ENCODE data around the gene ZNF469.

ZNF469 gene, protein sequence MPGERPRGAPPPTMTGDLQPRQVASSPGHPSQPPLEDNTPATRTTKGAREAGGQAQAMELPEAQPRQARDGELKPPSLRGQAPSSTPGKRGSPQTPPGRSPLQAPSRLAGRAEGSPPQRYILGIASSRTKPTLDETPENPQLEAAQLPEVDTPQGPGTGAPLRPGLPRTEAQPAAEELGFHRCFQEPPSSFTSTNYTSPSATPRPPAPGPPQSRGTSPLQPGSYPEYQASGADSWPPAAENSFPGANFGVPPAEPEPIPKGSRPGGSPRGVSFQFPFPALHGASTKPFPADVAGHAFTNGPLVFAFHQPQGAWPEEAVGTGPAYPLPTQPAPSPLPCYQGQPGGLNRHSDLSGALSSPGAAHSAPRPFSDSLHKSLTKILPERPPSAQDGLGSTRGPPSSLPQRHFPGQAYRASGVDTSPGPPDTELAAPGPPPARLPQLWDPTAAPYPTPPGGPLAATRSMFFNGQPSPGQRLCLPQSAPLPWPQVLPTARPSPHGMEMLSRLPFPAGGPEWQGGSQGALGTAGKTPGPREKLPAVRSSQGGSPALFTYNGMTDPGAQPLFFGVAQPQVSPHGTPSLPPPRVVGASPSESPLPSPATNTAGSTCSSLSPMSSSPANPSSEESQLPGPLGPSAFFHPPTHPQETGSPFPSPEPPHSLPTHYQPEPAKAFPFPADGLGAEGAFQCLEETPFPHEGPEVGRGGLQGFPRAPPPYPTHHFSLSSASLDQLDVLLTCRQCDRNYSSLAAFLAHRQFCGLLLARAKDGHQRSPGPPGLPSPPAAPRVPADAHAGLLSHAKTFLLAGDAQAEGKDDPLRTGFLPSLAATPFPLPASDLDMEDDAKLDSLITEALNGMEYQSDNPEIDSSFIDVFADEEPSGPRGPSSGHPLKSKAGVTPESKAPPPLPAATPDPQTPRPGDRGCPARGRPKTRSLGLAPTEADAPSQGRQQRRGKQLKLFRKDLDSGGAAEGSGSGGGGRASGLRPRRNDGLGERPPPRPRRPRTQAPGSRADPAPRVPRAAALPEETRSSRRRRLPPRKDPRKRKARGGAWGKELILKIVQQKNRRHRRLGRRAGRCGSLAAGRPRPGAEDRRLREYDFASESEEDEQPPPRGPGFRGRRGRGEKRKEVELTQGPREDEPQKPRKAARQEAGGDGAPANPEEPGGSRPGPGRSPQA (N-terminal part only)

DNA sequence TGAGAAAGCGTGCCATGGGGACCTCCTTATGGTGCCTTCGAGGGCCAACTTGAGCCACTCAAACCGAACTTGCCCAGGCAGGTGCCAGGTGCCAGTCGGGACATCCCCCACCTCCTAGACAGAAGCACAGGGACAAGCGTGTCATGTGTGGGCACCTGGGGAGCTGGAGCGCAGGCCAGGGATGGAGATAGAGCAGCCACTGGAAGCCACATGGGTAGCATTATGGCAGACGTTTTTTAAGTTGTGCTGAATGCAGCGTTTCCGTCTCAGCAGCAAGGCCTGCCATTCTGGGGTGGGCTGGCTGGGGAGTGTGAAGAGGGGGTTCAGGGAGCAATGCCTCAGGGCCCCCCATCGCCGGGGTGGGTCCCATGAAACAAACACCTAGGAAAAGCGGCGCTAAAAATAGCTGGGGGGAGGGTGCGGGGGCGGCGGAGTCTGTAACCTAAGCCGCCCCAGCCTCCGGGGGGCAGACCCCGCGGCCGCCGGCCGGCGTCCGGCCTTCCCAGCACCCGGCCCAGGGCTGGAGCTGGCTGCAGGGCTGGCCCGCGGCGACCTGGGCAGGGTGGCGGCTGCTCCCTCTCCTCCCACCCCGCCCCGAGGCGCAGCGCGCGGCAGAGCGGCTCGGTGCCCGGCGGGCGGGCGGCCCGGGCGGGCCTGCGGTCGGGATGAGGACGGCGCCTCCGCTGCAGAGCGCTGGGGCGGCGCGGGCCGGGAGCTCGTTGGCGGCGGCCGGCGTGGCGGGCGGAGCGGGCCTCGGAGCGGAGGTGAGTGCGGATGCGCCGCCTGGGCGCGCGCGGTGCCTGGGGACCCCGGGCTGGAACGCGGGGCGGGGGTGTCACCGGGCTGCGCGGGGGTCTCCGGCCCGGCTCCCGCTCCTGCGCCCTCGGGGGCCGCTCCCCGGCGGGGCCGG, at the start of gene ZNF469:
Gene ZNF469 (plus strand): TSS at position 469 of the 910 bp plus-strand sequence. CDS start 44,512 bp downstream, outside the sequence.
- no peak for DNase-seq

DNA sequence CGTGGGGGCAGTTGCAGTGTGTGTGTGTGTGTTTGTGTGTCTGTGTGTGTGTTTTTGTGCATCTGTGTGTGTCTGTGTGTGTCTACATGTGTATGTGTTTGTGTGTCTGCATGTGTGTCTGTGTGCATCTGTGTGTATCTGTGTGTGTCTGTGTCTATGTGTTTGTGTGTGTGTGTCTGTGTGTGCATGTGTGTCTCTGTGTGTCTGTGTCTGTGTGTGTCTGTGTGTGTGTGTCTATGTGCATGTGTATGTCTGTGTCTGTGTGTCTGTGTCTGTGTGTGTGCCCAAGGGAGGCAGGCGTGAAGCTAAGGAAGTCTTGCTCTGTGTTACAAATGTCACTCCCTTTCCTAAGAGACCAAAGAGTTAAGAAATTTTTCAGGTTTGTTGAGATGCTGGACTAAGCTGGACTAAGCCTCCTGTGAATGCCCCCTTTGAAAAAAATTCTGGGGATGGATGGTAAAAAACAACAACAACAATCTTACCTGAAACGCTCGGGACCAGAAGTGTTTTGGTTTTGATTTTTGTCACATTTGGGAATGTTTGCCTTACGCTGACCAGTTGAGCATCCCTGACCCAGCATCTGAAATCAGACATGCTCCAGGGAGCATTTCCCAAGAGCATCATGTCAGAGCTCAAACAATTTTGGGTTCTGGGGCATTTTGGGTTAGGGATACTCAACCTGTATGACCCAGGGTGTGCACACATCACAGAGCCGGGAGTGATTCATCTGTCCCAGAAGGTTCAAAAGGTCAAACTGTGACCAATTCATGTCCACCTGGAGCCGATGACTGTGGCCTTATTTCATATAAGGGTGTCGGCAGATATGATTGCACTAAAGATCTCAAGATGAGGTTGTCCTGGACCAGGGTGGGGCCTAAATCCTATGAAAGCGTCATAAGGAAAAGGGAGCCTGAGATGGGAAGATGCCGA, 48.6 kb upstream of the ZNF469 start:
- no peak for DNase-seq

DNA sequence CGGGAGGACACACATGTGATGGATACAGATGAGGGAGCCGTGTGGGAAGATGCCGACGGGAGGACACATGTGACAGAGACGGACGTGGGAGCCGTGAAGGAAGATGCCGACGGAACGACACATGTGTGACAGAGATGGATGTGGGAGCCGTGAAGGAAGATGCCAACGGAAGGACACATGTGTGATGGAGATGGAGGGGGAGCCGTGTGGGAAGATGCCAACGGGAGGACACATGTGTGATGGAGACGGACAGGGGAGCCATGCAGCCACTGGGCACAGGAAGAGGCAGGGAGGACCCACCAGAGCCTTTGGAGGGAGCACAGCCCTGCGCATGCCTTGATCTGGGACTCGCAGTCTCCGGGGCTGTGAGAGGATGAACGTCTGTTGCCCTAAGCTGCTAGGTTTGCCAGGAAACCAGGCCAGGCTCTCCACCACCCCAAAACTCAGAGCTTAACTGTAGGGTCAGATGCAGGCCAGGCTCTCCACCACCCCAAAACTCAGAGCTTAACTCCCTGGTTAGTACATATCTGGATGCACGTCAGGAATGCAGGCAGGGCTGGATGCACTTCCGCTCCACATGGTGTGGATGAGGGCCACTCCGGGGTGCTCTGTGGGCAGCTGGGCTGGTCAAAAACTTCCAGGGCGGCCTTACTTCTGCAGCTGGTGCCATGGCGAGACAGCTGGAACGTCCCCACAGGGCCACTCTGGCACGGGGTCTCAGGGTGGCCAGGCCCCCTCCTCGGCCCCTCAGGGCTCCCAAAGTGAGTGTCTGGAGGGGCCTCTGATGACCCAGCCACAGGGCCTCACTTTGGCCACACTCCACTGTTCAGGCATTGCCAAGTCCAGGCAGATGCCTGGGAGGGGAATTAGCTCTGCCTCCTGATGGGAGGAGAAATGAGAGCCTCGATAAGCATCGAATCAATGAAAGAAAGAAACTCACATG, 47.7 kb upstream of the ZNF469 start:
- no peak for DNase-seq

DNA sequence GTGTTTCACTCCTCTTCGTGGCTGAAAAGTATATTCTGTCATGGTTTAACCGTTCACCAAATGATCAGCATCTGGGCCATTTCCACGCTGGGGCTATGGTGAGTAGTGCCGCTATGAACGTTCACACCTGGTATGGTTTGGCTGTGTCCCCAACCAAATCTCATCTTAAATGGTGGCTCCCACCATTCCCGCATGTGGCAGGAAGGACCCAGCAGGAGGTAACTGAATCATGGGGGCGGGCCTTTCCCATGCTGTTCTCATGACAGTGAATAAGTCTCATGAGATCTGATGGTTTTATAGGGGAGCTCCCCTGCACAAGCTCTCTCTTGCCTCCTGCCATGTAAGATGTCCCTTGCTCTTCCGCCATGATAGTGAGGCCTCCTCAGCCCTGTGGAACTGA, 45.7 kb upstream of the ZNF469 start:
- DNase-seq, result no peak

DNA sequence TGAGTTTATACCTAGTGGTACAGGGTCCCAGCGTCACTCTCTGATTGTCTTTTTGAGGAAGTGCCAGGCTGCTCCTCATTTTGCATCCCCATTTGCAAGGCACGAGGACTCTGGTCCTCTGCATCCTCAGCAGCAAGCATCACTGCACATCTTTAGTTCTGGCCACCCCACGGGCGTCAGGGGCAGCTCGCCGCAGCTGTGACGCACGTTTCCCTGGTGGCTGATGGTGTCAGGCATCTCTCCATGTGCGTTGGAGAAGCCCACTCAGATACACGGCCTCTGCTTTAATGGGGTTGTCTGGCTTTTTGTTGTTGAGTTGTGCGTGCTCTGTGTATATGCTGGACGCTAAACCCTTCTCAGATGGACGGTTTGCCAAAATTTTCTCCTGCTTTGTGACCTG, 45.2 kb upstream of the ZNF469 start:
- DNase-seq, result no peak

DNA sequence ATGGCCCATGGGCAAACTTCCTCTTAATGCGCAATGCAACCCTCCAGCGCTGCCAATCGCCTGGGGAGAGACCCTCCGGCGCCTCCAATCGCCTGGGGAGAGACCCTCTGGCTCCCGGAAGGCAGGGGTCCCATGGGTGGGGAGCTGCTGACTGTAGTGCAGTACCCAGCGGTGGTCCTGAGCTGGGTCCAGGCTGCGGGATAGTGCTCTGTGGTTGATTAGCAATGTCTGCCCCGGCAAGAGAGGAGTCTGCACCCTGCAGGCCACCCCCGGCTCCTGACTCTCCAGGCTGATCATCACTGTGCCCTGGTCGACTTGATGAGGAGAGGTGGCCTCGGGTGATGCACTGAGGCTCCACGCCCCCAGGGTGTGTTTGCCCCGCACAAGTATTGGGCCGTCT, 44.6 kb upstream of the ZNF469 start:
- no peak for DNase-seq

DNA sequence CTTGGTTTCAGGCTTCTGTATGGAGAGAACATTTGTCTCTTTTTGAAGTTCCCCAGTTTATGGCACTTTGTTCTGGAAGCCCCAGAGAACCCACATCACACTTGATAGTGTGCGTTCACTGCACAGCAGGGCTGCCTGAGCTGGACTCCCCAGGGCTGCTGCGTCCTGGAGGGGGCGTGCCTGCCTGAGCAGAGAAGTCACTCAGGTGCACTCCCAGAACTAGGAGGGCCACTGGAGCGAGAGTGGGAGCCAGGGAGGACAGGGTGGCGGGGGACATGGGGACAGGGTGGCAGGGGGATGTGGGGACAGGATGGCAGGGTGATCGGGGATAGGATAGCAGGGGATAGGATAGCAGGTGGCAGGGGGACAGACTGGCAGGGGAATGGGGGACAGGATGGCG, 43.9 kb upstream of the ZNF469 start:
- DNase-seq, result no peak

DNA sequence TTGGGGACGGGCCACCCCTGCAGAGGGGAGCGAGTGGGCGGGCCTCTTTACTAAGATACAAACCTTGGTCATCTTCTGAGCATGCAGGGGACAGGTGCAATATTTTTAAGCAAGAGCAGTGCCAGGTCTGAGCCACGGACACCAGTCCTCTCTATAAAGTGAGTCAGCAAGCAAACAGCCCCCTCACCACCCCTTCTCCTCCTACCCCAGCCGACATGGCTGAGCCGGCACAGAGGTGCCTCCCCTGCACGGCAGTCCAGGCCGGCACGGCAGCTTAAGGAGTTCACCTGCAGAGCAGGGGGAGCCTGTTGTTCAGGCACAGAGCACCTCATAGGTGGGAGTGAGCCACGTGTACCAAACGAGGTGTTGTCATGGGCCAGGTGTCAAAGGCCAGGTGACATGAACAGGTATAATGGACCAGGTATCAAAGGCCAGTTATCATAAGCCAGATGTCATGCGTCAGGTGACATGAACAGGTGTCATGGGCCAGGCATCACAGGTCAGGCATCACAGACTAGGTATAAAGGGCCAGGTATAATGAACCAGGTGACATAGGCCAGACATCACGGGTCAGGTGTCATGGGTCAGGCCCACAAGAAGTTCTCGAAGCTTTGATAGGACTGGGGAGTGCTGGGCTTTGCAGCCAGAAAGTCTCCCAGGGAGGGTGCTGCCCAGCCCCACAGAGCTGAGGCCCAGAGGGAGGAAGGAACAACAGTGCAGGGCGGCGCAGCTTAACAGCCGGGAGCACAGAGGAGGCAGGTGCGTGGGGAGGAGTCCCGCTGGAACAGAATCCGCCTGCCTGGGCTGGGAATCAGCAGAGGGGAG, 42.6 kb upstream of the ZNF469 start:
- no peak for DNase-seq

DNA sequence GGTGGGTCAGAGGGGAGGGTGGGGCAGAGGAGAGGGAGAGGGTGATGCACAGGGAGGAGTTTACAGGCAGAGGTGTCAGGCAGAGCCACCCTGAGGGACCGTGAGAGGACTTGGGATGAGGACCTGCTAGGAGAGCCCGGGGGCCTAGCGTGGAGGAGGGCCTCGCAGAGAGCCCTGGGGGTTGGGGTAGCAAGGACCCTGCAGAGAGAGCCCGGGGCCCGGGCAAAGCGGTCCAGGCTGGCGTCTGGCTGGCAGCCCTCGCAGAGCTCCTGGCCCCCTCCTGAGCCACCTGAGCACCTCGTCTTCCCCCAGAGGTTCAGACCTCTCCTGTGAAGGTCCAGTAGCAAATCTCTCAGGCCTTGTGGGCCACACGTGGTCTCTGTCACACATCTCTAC, 42.0 kb upstream of the ZNF469 start:
- no peak for DNase-seq

DNA sequence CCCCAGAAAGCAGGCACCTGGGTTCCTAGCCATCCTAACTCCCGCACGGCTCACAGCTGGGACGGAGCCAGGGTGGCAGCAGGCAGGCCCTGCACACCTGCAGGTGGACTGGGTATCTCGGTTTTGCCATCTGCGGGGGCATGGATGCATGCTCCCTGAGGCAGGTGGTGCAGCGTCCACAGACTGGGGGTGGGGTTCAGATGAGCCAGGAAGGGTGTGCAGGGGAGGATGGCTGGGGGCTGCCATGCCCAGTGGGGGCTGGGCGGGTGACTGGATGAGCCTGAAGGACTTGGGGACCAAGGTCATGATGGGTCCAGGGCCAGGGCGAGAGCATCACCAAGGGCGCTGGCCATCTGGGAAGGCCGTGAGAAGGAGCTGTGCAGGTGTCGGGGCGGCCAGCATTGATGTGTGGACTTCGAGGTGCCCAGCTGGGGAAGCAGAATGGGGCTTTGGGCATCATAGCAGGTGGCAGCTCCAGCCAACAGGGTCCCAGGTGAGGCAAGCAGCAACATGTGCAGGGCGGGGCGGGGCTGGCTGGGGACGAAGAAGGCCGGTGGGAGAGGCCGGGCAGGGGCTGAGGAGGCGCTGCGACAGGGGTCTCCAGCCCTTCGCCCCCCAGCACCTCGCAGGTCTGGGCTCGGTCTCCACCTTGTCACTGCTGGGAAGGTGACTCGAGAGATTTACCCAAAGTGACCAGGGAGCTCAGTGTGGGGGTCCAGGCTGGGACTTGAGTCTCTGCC, 41.0 kb upstream of the ZNF469 start:
- DNase-seq, result no peak

DNA sequence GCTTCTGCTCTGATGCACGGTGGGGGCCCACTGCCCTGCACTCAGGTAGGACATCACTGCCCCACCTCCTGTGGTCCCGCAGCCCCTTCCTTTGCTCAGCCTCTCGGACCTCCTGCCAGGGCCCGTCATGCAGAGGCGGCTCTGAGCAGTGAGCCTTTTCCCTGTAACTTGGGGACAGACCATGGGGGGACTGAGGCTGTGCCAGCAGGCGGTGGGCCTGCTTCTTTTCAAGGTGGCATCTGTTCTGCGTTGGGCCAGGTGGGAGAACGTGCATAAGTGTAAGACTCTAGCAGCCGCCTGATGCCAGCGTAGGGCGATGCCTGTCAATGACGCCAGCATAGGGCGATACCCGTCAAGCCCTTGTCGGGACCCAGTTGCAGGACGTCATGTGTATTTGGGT, 40.3 kb upstream of the ZNF469 start:
- DNase-seq, result no peak

DNA sequence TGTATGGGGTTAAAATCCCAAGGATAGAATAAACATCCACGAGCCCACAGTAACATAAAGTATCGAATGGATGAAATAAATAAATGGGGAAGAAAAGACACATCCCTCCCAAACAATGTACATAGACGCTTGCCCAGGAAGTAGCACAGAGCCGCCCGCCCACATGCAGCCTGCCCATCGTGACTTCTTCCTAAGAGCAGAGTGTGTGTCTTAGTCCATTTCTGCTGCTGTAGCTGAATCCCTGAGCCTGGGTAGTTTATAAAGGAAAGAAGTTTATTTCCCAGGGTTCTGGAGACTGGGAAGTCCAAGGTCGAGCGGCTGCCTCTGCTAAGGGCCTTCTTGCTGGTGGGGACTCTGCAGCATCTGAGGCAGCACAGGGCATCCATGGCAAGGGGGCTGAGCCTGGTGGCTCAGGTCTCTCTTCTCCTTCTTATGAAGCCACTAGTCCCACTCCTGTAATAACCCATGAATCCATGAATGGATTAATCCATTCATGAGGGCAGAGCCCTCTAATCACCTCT, 39.4 kb upstream of the ZNF469 start:
- no peak for DNase-seq

DNA sequence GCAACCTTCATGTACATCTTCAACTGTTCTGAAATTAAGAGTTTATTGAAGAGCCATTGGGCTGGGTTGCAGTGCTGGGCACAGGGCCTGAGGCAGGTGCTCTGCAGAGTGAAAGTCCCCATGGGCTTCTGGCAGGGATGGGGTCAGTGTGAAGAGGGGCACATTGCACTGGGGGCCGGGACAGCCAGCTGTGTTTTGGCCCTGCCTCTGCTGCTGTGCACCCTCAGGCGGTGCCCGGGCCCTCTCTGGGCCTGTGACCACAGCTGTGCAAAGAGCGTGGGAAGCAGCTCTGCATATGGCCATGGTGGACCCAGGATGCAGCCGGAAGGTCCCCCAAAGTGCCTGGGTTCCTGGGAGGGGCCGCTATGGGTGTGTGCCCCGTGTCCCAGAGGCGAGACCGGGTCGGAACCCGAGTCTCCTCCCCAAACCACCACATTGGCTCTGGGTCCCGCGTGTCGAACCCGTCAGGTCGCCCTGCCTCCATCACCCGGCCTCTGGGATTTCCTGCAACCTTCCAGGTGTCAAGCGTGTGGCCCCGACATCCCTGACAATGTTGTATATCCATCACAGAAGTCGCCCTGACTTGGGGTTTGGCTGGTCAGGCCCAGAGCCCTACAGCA, 38.2 kb upstream of the ZNF469 start:
- DNase-seq, result no peak

DNA sequence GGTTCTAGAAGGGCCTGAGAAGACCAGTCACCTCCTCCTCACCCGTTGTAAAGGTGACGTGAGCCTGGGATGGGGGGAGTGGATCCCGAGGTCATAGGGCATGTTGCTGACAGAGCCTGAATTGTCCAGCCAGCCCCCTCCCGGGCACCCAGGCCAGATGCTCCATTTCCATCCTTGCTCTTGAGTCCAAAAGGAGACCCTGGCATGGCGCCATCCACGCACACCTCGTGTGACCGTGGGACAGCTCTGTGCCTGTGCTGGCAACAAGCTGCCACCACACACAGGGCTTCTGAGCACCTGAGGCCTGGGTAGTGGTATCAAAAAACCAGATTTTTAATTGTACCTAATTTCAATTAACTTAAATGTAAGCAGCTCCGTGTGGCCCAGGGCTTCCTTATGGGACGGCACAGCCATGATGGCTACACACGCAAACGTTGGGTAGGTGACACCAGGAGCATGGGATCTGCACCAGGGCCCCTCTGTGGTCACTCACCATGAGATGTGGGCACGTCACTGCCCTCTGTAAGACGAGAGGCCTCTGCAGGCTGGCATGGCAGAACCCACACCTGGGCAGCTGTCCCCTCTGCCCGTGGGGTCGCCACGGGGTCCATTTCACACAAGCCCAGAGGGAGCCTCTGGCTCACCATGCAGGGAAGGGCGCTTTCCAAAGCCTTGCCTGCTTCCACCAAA, 37.6 kb upstream of the ZNF469 start:
- no peak for DNase-seq

DNA sequence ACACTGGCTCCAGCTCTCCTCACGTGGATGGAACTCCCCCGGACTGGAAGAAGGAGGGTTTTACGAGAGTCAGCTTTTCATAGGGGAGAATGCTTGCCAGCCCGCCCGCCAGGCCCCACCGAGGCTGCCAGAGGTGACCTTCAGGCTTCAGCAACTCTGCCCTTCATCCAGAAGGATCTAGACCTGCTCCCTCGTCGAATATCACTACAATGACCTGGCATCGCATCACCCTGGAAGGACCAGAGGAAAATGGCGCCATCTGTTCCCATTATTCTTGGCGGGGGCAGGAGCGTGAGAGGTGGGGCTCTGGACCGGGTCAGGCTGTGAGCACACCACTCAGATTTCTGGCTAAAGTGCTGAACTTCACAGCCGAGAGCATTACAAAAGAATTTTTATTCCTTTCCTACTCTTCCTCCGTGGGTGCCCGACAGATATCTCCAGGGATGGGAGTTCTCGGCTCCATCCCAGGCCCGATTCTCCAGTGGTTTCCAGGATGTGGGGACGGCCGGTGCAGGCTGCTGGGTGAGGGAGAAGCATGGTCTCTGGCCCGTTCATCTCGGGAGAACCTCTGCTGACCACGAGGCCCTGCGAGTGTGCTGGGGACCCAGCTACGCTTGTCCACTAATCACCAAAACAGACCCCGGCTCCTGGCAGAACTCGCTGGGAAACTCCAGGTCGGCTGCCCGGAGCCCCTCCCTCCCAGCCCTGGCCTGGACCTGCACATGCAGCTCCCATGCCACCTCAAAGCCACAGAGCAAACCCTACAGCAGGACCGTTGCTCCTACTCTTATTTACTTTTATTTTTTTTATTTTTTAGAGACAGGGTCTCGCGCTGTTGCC, 36.8 kb upstream of the ZNF469 start:
- DNase-seq, result no peak

All from SW 1271 (cell line).